IMR-90 (cell line): ENCODE results near the gene ADCY5. TPM values are rescaled to one million over a fixed set of nuclear protein-coding genes. Genes with fewer than 3 reads are reported as not detected.

Experiments used
- ATAC-seq: fragments of 200-7000 bp; cut with Tn5 transposase; 2 replicates; pipeline ENCODE4 v1.9.1; 2020; ENCODE audit warnings: low read depth, mild to moderate bottlenecking, moderate library complexity
- BruUV-seq: library from RNA; stranded (reverse); fragments of 400-500 nt; replicated peaks from 2 replicates; lab custom pipeline; 2021; lab: Mats Ljungman, UMichigan
- CTCF ChIA-PET: fragments of 300-600 bp; formaldehyde crosslinking; extraction: SDS; loops from one replicate; lab custom pipeline; 2021; ENCODE audit warnings: antibody characterized with exemption; lab: Yijun Ruan, JAX
- POLR2A ChIA-PET: fragments of 300-600 bp; sonication (Branson Sonifier 250); formaldehyde crosslinking; loops from one replicate; lab custom pipeline; 2022; ENCODE audit warnings: antibody characterized with exemption; ENCODE audit not compliant: unreplicated experiment; lab: Charles Lee
- DNase-seq: peaks from one replicate; pipeline ENCODE4 v3.0.0; 2013
- H2AFZ ChIP-seq: replicated peaks from 2 replicates; pipeline ENCODE3; 2013; ENCODE audit warnings: low read length, mild to moderate bottlenecking; ENCODE audit not compliant: poor library complexity
- H2AK5ac ChIP-seq: 2 replicates; pipeline ENCODE4 v1.6.1; 2013; ENCODE audit warnings: low read depth, low read length, inconsistent platforms
- H2AK9ac ChIP-seq: replicated peaks from 2 replicates; pipeline ENCODE3; 2013; ENCODE audit warnings: mild to moderate bottlenecking, low read depth, low read length, moderate library complexity; ENCODE audit not compliant: poor library complexity
- H2BK120ac ChIP-seq: 2 replicates; pipeline ENCODE4 v1.6.1; 2013; ENCODE audit warnings: low read depth, low read length, inconsistent platforms
- H2BK15ac ChIP-seq: 3 replicates; pipeline ENCODE4 v1.6.1; 2013; ENCODE audit warnings: low read depth, low read length, inconsistent platforms
- H2BK20ac ChIP-seq: 2 replicates; pipeline ENCODE4 v1.6.1; 2013; ENCODE audit warnings: low read depth, mild to moderate bottlenecking, inconsistent platforms, low read length, moderate library complexity
- H2BK5ac ChIP-seq: 2 replicates; pipeline ENCODE4 v1.6.1; 2013; ENCODE audit warnings: mild to moderate bottlenecking, low read depth, low read length, inconsistent platforms; ENCODE audit not compliant: poor library complexity, severe bottlenecking
- H3K14ac ChIP-seq: replicated peaks from 2 replicates; pipeline ENCODE4 v1.6.1; 2013; ENCODE audit warnings: low read depth, low read length, inconsistent platforms
- H3K18ac ChIP-seq: 2 replicates; pipeline ENCODE4 v1.6.1; 2013; ENCODE audit warnings: low read depth, low read length, control low read depth
- H3K23ac ChIP-seq: 2 replicates; pipeline ENCODE4 v1.6.1; 2013; ENCODE audit warnings: low read depth, low read length, inconsistent platforms
- H3K27ac ChIP-seq: 2 replicates; pipeline ENCODE4 v1.5.1; 2013; ENCODE audit warnings: mild to moderate bottlenecking, control low read depth, low read length; ENCODE audit not compliant: insufficient read depth
- H3K27me3 ChIP-seq: 2 replicates; pipeline ENCODE4 v1.6.1; 2013; ENCODE audit warnings: low read length; ENCODE audit not compliant: control insufficient read depth, insufficient read depth
- H3K36me3 ChIP-seq: 2 replicates; pipeline ENCODE4 v1.6.1; 2013; ENCODE audit warnings: low read length, mixed read lengths; ENCODE audit not compliant: control insufficient read depth, insufficient read depth
- H3K4ac ChIP-seq: 2 replicates; pipeline ENCODE4 v1.6.1; 2013; ENCODE audit warnings: low read depth, low read length, inconsistent platforms
- H3K4me1 ChIP-seq: 2 replicates; pipeline ENCODE4 v1.6.1; 2013; ENCODE audit warnings: low read length, mixed read lengths; ENCODE audit not compliant: control insufficient read depth, insufficient read depth
- H3K4me2 ChIP-seq: 2 replicates; pipeline ENCODE4 v1.6.1; 2013; ENCODE audit warnings: low read depth, mild to moderate bottlenecking, control low read depth, low read length, moderate library complexity
- H3K4me3 ChIP-seq: 2 replicates; pipeline ENCODE4 v1.5.1; 2013; ENCODE audit warnings: low read depth, mild to moderate bottlenecking, control low read depth, low read length, moderate library complexity; ENCODE audit not compliant: insufficient read depth
- H3K56ac ChIP-seq: 2 replicates; pipeline ENCODE4 v1.6.1; 2013; ENCODE audit warnings: low read length, inconsistent platforms; ENCODE audit not compliant: insufficient read depth; ENCODE audit errors: extremely low read depth
- H3K79me1 ChIP-seq, 2 experiments: 2 replicates each; pipeline ENCODE4 v1.6.1; 2013; ENCODE audit warnings: low read length in 2 of 2, inconsistent platforms in 1 of 2, low read depth in 1 of 2
- H3K9ac ChIP-seq: 2 replicates; pipeline ENCODE4 v1.6.1; 2013; ENCODE audit warnings: low read depth, low read length, control low read depth
- H3K9me1 ChIP-seq: 2 replicates; pipeline ENCODE4 v1.6.1; 2013; ENCODE audit warnings: low read length, inconsistent platforms; ENCODE audit not compliant: insufficient read depth
- H3K9me3 ChIP-seq: 2 replicates; pipeline ENCODE4 v1.6.1; 2013; ENCODE audit warnings: low read length; ENCODE audit not compliant: control insufficient read depth, insufficient read depth
- H4K20me1 ChIP-seq: 2 replicates; pipeline ENCODE4 v1.6.1; 2013; ENCODE audit warnings: low read length, inconsistent platforms; ENCODE audit not compliant: insufficient read depth
- H4K5ac ChIP-seq: 2 replicates; pipeline ENCODE4 v1.6.1; 2013; ENCODE audit warnings: mild to moderate bottlenecking, low read depth, low read length, control low read depth
- H4K8ac ChIP-seq, 2 experiments: 2 replicates each; pipeline ENCODE4 v1.6.1; 2013; ENCODE audit warnings: low read depth in 2 of 2, low read length in 2 of 2, control low read depth in 1 of 2, inconsistent platforms in 1 of 2
- H4K91ac ChIP-seq: 2 replicates; pipeline ENCODE4 v1.6.1; 2013; ENCODE audit warnings: low read depth, low read length, inconsistent platforms; ENCODE audit not compliant: insufficient read depth
- BHLHE40 ChIP-seq: fragments of 150-350 bp; IDR thresholded peaks from 2 replicates; pipeline ENCODE4 v1.6.1; 2016; ENCODE audit warnings: mild to moderate bottlenecking, low read depth, low read length
- MAZ ChIP-seq: IDR thresholded peaks from 2 replicates; pipeline ENCODE4 v1.6.1; 2012; ENCODE audit warnings: low read depth, mild to moderate bottlenecking, low read length, improper control_type of control experiment, moderate library complexity, borderline replicate concordance
- POLR2A ChIP-seq: IDR thresholded peaks from 2 replicates; pipeline ENCODE4 v1.6.1; 2012; ENCODE audit warnings: mild to moderate bottlenecking, low read depth, low read length
- RAD21 ChIP-seq: IDR thresholded peaks from 2 replicates; pipeline ENCODE4 v1.6.1; 2012; ENCODE audit warnings: low read length, improper control_type of control experiment
- WGBS, 2 experiments: methylation state at CpG; one replicate each; pipeline versions ENCODE4 v1.1.5 to v1.1.7; 2013; ENCODE audit warnings: missing lambda C conversion rate in 2 of 2; ENCODE audit not compliant: insufficient read length in 1 of 2; ENCODE audit errors: extremely low coverage in 2 of 2; 5-methylcytosine and 5-hydroxymethylcytosine counted together
- dilution Hi-C: fragments of 300-500 bp; cut with HindIII; formaldehyde crosslinking; loops from one replicate; pipeline ENCODE4 v1.14.3; 2018; ENCODE audit warnings: low sequenced_read_pairs; ENCODE audit not compliant: unreplicated experiment
- in situ Hi-C: fragments of 300-500 bp; cut with MboI; formaldehyde crosslinking; loops from 3 replicates; pipeline ENCODE4 v1.14.3; 2019; ENCODE audit warnings: low sequenced_read_pairs, inconsistent platforms, mixed read lengths
- intact Hi-C: fragments of 100-400 bp; cut with micrococcal nuclease; formaldehyde crosslinking; loops from 2 replicates; pipeline ENCODE4 v1.10.0; 2022
- polyA plus RNA-seq, 3 experiments: library from polyadenylated mRNA; depleted of rRNA; stranded (reverse); fragments of >200 nt; gene quantifications; 2 replicates each; pipeline ENCODE4 v1.2.3, GENCODE V29; 2012; ENCODE audit warnings: low replicate concordance in 1 of 3
- total RNA-seq: library from RNA; depleted of rRNA; stranded (reverse); fragments of >200 nt; gene quantifications from 2 replicates; pipeline ENCODE4 v1.2.3, GENCODE V29; 2012

ADCY5 gene
- total and polyA plus RNA-seq, 2 of the 4 experiments (the other 2 are of a cell fraction) = 0.14 to 0.18 TPM

- H4K91ac ChIP-seq = no peak overlapping the region
- no peak overlapping the region for H3K56ac ChIP-seq
- H3K4me2 ChIP-seq = no peak overlapping the region
- no peak for DNase-seq
- no peak overlapping the region for H2BK20ac ChIP-seq
- H3K4me1 ChIP-seq = no peaks in the 10 kb centered on the region
- 0 out of 2 replicates have a peak, but pooled peaks cover 5% of the 10 kb centered on the region for H3K9me1 ChIP-seq
- in situ Hi-C loops (no loop called here), intact Hi-C loops (no loop called here), dilution Hi-C loops (no loop called here)
- H2AFZ ChIP-seq = no peak overlapping the region
- ATAC-seq = no peak
- H3K9ac ChIP-seq = no peak overlapping the region
- no peak overlapping the region for H4K8ac ChIP-seq
- H2AK9ac ChIP-seq = no peak overlapping the region
- H3K4ac ChIP-seq = no peak overlapping the region
- H3K4me3 ChIP-seq = no peak overlapping the region
- BruUV-seq = no TSS peak
- no peak overlapping the region for H4K5ac ChIP-seq
- no peaks in the 10 kb centered on the region for H3K9me3 ChIP-seq
- no peak overlapping the region for H3K18ac ChIP-seq
- TF ChIP-seq POLR2A = no peak
- TF ChIP-seq MAZ = no peak
- TF ChIP-seq BHLHE40 = no peak
- no peak for TF ChIP-seq RAD21
- WGBS, 2 experiments = no CpG with 5 or more reads among the region's 2 CpGs
- H3K27ac ChIP-seq = no peak overlapping the region
- no peak overlapping the region for H2AK5ac ChIP-seq
- no peaks in the 10 kb centered on the region for H4K20me1 ChIP-seq
- no peaks in the 10 kb centered on the region for H3K79me1 ChIP-seq
- H3K23ac ChIP-seq = no peak overlapping the region
- POLR2A ChIA-PET = no interaction called here
- H3K14ac ChIP-seq = no peak overlapping the region
- no peak overlapping the region for H2BK5ac ChIP-seq
- H2BK15ac ChIP-seq = no peak overlapping the region
- H3K27me3 ChIP-seq = no peaks in the 10 kb centered on the region
- H3K36me3 ChIP-seq = no peaks in the 10 kb centered on the region
- no peak overlapping the region for H2BK120ac ChIP-seq
- CTCF ChIA-PET = no interaction called here
These were observed 167.0 kb downstream of the ADCY5 start for GRCh38 chr3:123281929-123282328.
